ENCODE measurements around the gene MTA2.

The MTA2 gene

DNA sequence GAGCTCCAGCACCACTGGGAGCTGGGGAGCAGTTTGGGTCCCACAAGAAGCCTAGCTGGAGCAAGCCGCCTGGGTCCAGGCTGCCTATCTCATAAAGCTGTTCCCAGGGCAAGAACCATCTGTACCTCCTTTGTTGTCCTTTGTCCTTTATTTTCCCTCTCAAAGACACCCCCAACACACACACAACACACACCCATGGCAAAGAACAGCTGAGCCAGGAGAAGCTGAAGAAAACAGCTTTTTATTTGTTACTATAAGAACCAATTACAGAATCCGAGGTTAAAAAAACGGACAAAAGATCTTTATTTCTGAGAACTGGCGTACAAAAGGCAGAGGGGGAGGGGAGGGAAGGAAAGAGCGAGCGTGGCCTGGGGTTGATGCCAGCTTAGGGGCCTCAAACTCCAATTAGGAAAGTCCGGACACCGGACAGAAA lies 8.7 kb downstream of the MTA2 start:
- no peaks in the 10 kb centered on the region for H3F3A ChIP-seq (ENCODE audit: insufficient read depth, low read length)
- TF ChIP-seq, protein P1, sequence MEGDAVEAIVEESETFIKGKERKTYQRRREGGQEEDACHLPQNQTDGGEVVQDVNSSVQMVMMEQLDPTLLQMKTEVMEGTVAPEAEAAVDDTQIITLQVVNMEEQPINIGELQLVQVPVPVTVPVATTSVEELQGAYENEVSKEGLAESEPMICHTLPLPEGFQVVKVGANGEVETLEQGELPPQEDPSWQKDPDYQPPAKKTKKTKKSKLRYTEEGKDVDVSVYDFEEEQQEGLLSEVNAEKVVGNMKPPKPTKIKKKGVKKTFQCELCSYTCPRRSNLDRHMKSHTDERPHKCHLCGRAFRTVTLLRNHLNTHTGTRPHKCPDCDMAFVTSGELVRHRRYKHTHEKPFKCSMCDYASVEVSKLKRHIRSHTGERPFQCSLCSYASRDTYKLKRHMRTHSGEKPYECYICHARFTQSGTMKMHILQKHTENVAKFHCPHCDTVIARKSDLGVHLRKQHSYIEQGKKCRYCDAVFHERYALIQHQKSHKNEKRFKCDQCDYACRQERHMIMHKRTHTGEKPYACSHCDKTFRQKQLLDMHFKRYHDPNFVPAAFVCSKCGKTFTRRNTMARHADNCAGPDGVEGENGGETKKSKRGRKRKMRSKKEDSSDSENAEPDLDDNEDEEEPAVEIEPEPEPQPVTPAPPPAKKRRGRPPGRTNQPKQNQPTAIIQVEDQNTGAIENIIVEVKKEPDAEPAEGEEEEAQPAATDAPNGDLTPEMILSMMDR (IDR thresholded peaks at IDR 0.05; ENCODE audit: low read length), result no peak
- TF ChIP-seq EZH2 (IDR thresholded peaks at IDR 0.05; ENCODE audit: borderline replicate concordance, low read length), result no peak
- peak overlapping the region; percentile 82; the same call in 1 of the 2 replicates for H3K4me2 ChIP-seq (ENCODE audit: low read length)
- no peaks in the 10 kb centered on the region for H3K27me3 ChIP-seq (ENCODE audit: insufficient read depth, low read length)
- peak overlapping the region; percentile 83; the same call in 1 of the 2 replicates for H3K9ac ChIP-seq (ENCODE audit: low read length)
- H2AFZ ChIP-seq (ENCODE audit: low read length), result no peak overlapping the region
- H3K9me2 ChIP-seq (ENCODE audit: low read depth, low read length), result no peaks in the 10 kb centered on the region
- peak overlapping the region; percentile 82 for H3K27ac ChIP-seq (ENCODE audit: low read depth, low read length, poor library complexity, severe bottlenecking)
- no peaks in the 10 kb centered on the region for H4K20me1 ChIP-seq (ENCODE audit: insufficient read depth, low read length)
- no peak overlapping the region for H3K4me3 ChIP-seq (ENCODE audit: low read depth, low read length, poor library complexity, severe bottlenecking)
- H3K9me3 ChIP-seq (ENCODE audit: low read length), result no peaks in the 10 kb centered on the region
- peaks cover 69% of the 10 kb centered on the region for H3K36me3 ChIP-seq (ENCODE audit: insufficient read depth, low read length)
- H3K79me2 ChIP-seq (ENCODE audit: insufficient read depth, low read length), result peaks cover 14% of the 10 kb centered on the region
- peaks cover 33% of the 10 kb centered on the region for H3K4me1 ChIP-seq (ENCODE audit: insufficient read depth, low read length, severe bottlenecking)

DNA sequence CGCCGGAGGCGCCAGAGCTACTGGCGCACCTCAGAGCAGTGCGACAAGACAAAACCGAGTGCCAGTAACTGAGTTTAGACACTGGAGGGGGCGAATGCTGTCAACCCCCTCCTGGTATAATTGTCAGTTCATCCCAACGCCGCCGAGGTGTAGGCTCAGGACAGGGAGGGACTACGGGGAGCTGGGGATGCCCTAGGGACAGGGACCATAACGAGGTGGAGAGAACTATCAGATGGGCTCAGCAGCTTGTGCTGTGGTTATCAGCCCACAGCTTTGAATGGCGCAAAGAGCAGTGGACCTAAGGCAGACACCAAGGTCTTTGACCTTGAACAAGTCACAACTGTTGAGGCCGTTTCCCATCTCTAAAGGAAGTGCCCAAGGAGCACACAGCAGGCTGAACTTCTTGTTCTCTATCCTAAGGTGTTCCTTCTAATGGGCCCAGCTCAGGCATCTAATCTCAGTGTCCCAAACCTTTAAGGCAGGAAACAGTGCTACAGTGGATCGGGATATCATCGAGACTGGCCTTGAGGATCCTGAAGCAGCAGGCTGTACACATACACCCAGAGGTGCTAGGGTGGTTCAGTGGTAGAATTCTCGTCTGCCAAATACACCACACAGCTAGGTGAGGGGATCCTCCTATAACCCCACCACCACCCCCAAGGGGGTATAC lies 9.4 kb downstream of the MTA2 start:
- Histone ChIP-seq H3K9me2 (ENCODE audit: low read depth, low read length) (no peaks in the 10 kb centered on the region), H4K20me1 (ENCODE audit: insufficient read depth, low read length) (no peaks in the 10 kb centered on the region), H3K27ac (ENCODE audit: low read depth, low read length, poor library complexity, severe bottlenecking) (peak overlapping the region; percentile 82), H3K27me3 (ENCODE audit: insufficient read depth, low read length) (no peaks in the 10 kb centered on the region), H3K4me2 (ENCODE audit: low read length) (peak overlapping the region; percentile 82), H3F3A (ENCODE audit: insufficient read depth, low read length) (no peaks in the 10 kb centered on the region), H2AFZ (ENCODE audit: low read length) (no peak overlapping the region), H3K36me3 (ENCODE audit: insufficient read depth, low read length) (peaks cover 69% of the 10 kb centered on the region), H3K4me3 (ENCODE audit: low read depth, low read length, poor library complexity, severe bottlenecking) (peak overlapping the region; percentile 65), H3K79me2 (ENCODE audit: insufficient read depth, low read length) (peaks cover 14% of the 10 kb centered on the region), H3K9ac (ENCODE audit: low read length) (peak overlapping the region; percentile 83), H3K4me1 (ENCODE audit: insufficient read depth, low read length, severe bottlenecking) (peaks cover 33% of the 10 kb centered on the region), H3K9me3 (ENCODE audit: low read length) (no peaks in the 10 kb centered on the region)
- TF ChIP-seq EZH2 (IDR thresholded peaks at IDR 0.05; ENCODE audit: borderline replicate concordance, low read length), result no peak
- TF ChIP-seq, protein P1 (IDR thresholded peaks at IDR 0.05; ENCODE audit: low read length), result no peak; the same call in 1 of the 2 replicates

DNA sequence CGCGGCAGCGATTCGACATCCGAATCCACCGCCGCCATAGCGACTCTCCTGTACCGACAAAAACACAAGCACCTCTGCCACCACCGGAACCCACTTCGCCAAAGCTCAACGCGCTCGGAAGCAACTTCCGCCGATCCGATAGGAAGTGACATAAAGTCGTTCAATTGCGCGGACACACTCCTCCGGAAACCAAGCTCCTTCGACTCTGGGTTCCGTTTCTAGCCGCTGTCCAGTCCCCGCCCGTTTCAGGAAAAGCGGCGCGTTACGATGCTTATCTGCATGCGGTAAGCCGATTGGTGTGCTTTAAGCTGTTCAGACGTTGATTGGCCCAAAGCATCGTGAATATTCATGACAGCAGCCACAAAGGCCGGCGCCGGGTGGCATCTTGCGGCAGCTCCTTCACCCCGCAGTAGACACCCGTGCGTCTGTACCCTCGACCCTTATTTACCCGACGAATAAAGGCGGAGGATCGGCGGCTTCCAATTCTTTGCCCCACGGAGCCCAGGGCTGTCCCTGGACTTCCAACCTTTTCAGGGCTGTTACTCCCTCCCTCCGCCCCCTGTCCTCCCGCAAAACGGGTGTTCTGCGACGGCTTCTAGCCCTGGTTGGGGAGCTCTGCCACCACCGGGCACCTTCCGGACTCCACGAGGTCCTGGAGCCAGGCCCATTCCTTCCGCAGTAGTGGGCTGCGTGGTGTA lies 10.1 kb downstream of the MTA2 start, which contains the start of gene TUT1:
Gene TUT1 (minus strand): TSS at position 76 of the 698 bp plus-strand sequence. CDS start 38 bp downstream, at position 38.
- peak within 1 kb of the TSS; percentile 82 for H3K27ac ChIP-seq (ENCODE audit: low read depth, low read length, poor library complexity, severe bottlenecking)
- H3K79me2 ChIP-seq (ENCODE audit: insufficient read depth, low read length), result peaks cover 14% of the 10 kb centered on the region
- peak within 1 kb of the TSS; percentile 79 for H3K4me3 ChIP-seq (ENCODE audit: low read depth, low read length, poor library complexity, severe bottlenecking)
- no peaks in the 10 kb centered on the region for H3K9me2 ChIP-seq (ENCODE audit: low read depth, low read length)
- H3K9ac ChIP-seq (ENCODE audit: low read length), result peak within 1 kb of the TSS; percentile 86
- no peak within 1 kb of the TSS for H2AFZ ChIP-seq (ENCODE audit: low read length)
- no peaks in the 10 kb centered on the region for H3K27me3 ChIP-seq (ENCODE audit: insufficient read depth, low read length)
- TF ChIP-seq EZH2 (IDR thresholded peaks at IDR 0.05; ENCODE audit: borderline replicate concordance, low read length), result no peak
- TF ChIP-seq, protein P1 (IDR thresholded peaks at IDR 0.05; ENCODE audit: low read length), result no peak
- H3K4me2 ChIP-seq (ENCODE audit: low read length), result peak within 1 kb of the TSS; percentile 82
- no peaks in the 10 kb centered on the region for H3F3A ChIP-seq (ENCODE audit: insufficient read depth, low read length)
- H3K4me1 ChIP-seq (ENCODE audit: insufficient read depth, low read length, severe bottlenecking), result peaks cover 33% of the 10 kb centered on the region
- H3K9me3 ChIP-seq (ENCODE audit: low read length), result no peaks in the 10 kb centered on the region
- H3K36me3 ChIP-seq (ENCODE audit: insufficient read depth, low read length), result peaks cover 65% of the 10 kb centered on the region
- H4K20me1 ChIP-seq (ENCODE audit: insufficient read depth, low read length), result no peaks in the 10 kb centered on the region
